Upper lobe of left lung (tissue), 6 donors: ENCODE data around the gene SLC1A5. TPM values are rescaled to one million over a fixed set of nuclear protein-coding genes. Genes with fewer than 3 reads are reported as not detected.

Experiments used
- ATAC-seq, 2 donors: fragments of 200-7000 bp; cut with Tn5 transposase; one replicate each; pipeline ENCODE4 v1.9.1; 2022; ENCODE audit warnings: mild to moderate bottlenecking in 2 of 2, moderate library complexity in 2 of 2; ENCODE audit not compliant: low FRiP score in 2 of 2
- DNase-seq, 2 donors: peaks; one replicate each; pipeline ENCODE4 v3.0.0-alpha.2; 2019 to 2020
- H3K27ac ChIP-seq, 4 donors: fragments of 200-600 bp; sonication (generic); one replicate each; pipeline ENCODE4 v1.5.1; 2016 to 2019
- H3K27me3 ChIP-seq, 4 donors: fragments of 200-600 bp; sonication (generic); one replicate each; pipeline ENCODE4 v1.5.1; 2017 to 2019
- H3K36me3 ChIP-seq, 4 donors: fragments of 200-600 bp; sonication (generic); one replicate each; pipeline ENCODE4 v1.5.1; 2016 to 2019
- H3K4me1 ChIP-seq, 4 donors: fragments of 200-600 bp; sonication (generic); one replicate each; pipeline ENCODE4 v1.5.1; 2018 to 2019
- H3K4me3 ChIP-seq, 4 donors: fragments of 200-600 bp; sonication (generic); one replicate each; pipeline ENCODE4 v1.5.1; 2017 to 2019; ENCODE audit warnings: mild to moderate bottlenecking in 2 of 4, moderate library complexity in 1 of 4
- H3K9me3 ChIP-seq, 4 donors: fragments of 200-600 bp; sonication (generic); one replicate each; pipeline ENCODE4 v1.5.1; 2018 to 2019
- EP300 ChIP-seq, 4 donors: sonication (generic); formaldehyde crosslinking; IDR thresholded peaks; one replicate each; pipeline ENCODE4 v1.5.1; 2017; ENCODE audit warnings: antibody characterized with exemption in 4 of 4, control low read depth in 2 of 4
- POLR2A ChIP-seq, 4 donors: fragments of 450-650 bp; IDR thresholded peaks; one replicate each; pipeline ENCODE4 v1.5.1; 2016 to 2017; ENCODE audit warnings: antibody characterized with exemption in 4 of 4, mild to moderate bottlenecking in 2 of 4
- POLR2AphosphoS5 ChIP-seq, 2 donors: sonication (generic); formaldehyde crosslinking; IDR thresholded peaks; one replicate each; pipeline ENCODE4 v1.5.1; 2017; ENCODE audit warnings: antibody characterized with exemption in 2 of 2
- WGBS, 2 donors: methylation state at CpG; one replicate each; pipeline ENCODE4 v1.1.5; 2017 to 2018; 5-methylcytosine and 5-hydroxymethylcytosine counted together
- total RNA-seq, 6 donors: library from RNA; depleted of rRNA in 4 of 6; stranded (reverse); fragments of >200 nt in 4 of 6; gene quantifications; one replicate each; pipeline versions ENCODE4 v1.1.0 to v1.2.1, GENCODE V29; 2016 to 2021
- TF ChIP-seq, protein P1 (sequence below), 6 experiments: fragments of 450-650 bp in 4 of 6; fragments of 200-600 bp in 2 of 6; sonication (generic) in 2 of 6; IDR thresholded peaks; one replicate each; pipeline ENCODE4 v1.5.1; 2016 to 2019; ENCODE audit warnings: antibody characterized with exemption in 6 of 6
- donor health status: DM: no; HTN: no; CAD: no; lungs with moderate emphysema.
- donor health status: DM: no; HTN: yes; CAD: no; lungs with severe emphysema.

The SLC1A5 gene
- total RNA-seq, 6 donors from 2014 or later, result 52.4 to 147 (median 83.9) TPM

GRCh38 chr19:46745030-46745429, 43.4 kb downstream of the SLC1A5 start:
- TF ChIP-seq, protein P1, sequence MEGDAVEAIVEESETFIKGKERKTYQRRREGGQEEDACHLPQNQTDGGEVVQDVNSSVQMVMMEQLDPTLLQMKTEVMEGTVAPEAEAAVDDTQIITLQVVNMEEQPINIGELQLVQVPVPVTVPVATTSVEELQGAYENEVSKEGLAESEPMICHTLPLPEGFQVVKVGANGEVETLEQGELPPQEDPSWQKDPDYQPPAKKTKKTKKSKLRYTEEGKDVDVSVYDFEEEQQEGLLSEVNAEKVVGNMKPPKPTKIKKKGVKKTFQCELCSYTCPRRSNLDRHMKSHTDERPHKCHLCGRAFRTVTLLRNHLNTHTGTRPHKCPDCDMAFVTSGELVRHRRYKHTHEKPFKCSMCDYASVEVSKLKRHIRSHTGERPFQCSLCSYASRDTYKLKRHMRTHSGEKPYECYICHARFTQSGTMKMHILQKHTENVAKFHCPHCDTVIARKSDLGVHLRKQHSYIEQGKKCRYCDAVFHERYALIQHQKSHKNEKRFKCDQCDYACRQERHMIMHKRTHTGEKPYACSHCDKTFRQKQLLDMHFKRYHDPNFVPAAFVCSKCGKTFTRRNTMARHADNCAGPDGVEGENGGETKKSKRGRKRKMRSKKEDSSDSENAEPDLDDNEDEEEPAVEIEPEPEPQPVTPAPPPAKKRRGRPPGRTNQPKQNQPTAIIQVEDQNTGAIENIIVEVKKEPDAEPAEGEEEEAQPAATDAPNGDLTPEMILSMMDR (IDR thresholded peaks at IDR 0.05), result no peak
- TF ChIP-seq POLR2A (IDR thresholded peaks at IDR 0.05) (no peak), EP300 (IDR thresholded peaks at IDR 0.05) (no peak), POLR2AphosphoS5 (IDR thresholded peaks at IDR 0.05) (no peak)
- peak; percentile 18 to 42 for ATAC-seq
- H3K4me3 ChIP-seq, result peak overlapping the region; percentile 79 to 100 (median 94)
- H3K27me3 ChIP-seq, result no peaks in the 10 kb centered on the region
- no peak for DNase-seq
- H3K9me3 ChIP-seq, result no peaks in the 10 kb centered on the region
- peaks cover 0 to 5% (median 0%) of the 10 kb centered on the region in 4 donors for H3K36me3 ChIP-seq
- WGBS, 2 donors, result 20 to 27% methylated on average over 8 of the region's 8 CpGs
- H3K27ac ChIP-seq, result peak overlapping the region in 2 of 4 donors; percentile 94 to 98
- H3K4me1 ChIP-seq, result peaks cover 29 to 56% (median 32%) of the 10 kb centered on the region in 4 donors

GRCh38 chr19:46744005-46744691, 44.2 kb downstream of the SLC1A5 start:
- H3K9me3 ChIP-seq, result no peaks in the 10 kb centered on the region
- TF ChIP-seq, protein P1 (IDR thresholded peaks at IDR 0.05), result no peak
- no peak for TF ChIP-seq POLR2A (IDR thresholded peaks at IDR 0.05)
- TF ChIP-seq EP300 (IDR thresholded peaks at IDR 0.05), result no peak
- TF ChIP-seq POLR2AphosphoS5 (IDR thresholded peaks at IDR 0.05), result no peak
- peak overlapping the region in 2 of 4 donors; percentile 93 to 100 for H3K4me3 ChIP-seq
- H3K27ac ChIP-seq, result peak overlapping the region in 1 of 4 donors; percentile 27
- no peak for DNase-seq
- H3K27me3 ChIP-seq, result no peaks in the 10 kb centered on the region
- no peak for ATAC-seq
- WGBS, 2 donors, result 77 to 78% methylated on average over 12 of the region's 12 CpGs
- peaks cover 0 to 5% (median 2%) of the 10 kb centered on the region in 4 donors for H3K36me3 ChIP-seq
- peaks cover 29 to 60% (median 32%) of the 10 kb centered on the region in 4 donors for H3K4me1 ChIP-seq

- Histone ChIP-seq H3K27me3 (no peaks in the 10 kb centered on the region), H3K27ac (no peak overlapping the region), H3K4me3 (no peak overlapping the region), H3K36me3 (peaks cover 0 to 13% (median under 1%) of the 10 kb centered on the region in 4 donors), H3K9me3 (no peaks in the 10 kb centered on the region), H3K4me1 (peaks cover 29 to 70% (median 36%) of the 10 kb centered on the region in 4 donors)
- ATAC-seq (no peak), DNase-seq (no peak)
- TF ChIP-seq, protein P1 (IDR thresholded peaks at IDR 0.05), result no peak
- TF ChIP-seq POLR2A (IDR thresholded peaks at IDR 0.05) (no peak), EP300 (IDR thresholded peaks at IDR 0.05) (no peak), POLR2AphosphoS5 (IDR thresholded peaks at IDR 0.05) (no peak)
- WGBS, 2 donors, result 51 to 58% methylated on average over 4 of the region's 4 CpGs
Measured at GRCh38 chr19:46742926-46743480, 45.4 kb downstream of the SLC1A5 start.

DNA sequence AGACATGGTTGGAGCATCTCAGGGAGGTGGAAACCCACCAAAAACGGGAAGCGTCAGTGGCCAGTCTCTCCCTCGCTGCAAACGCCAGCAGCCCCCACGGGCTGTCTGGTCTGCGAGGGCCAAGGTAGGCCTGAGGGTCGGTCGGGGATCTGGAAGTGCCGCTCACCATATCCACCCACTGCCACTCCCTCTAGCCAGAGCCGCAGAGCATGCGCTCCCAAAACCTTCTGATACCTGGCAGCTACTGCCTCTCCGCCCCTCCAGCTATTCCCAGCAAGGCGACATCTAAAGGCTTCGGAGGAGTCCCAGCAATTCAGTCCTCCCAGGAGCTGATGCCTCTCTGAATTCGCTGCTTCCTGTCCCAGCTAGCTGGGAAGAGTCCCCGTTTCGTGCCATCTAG, 46.9 kb downstream of the SLC1A5 start:
- H3K9me3 ChIP-seq, result no peaks in the 10 kb centered on the region
- 88 to 92% methylated on average over 13 to 17 of the region's 17 CpGs for WGBS, 2 donors
- H3K27me3 ChIP-seq, result no peaks in the 10 kb centered on the region
- H3K4me3 ChIP-seq, result no peak overlapping the region
- DNase-seq, result no peak
- no peak for ATAC-seq
- H3K36me3 ChIP-seq, result peaks cover 0 to 24% (median 12%) of the 10 kb centered on the region in 4 donors
- no peak overlapping the region for H3K27ac ChIP-seq
- TF ChIP-seq POLR2AphosphoS5 (IDR thresholded peaks at IDR 0.05), result no peak
- TF ChIP-seq EP300 (IDR thresholded peaks at IDR 0.05), result no peak
- TF ChIP-seq POLR2A (IDR thresholded peaks at IDR 0.05), result no peak
- TF ChIP-seq, protein P1 (IDR thresholded peaks at IDR 0.05), result no peak
- peaks cover 35 to 75% (median 43%) of the 10 kb centered on the region in 4 donors for H3K4me1 ChIP-seq
